Measurements from ENCODE around the gene PPP6R2.
"Not testable (repeated sequence)": the region's sequence is repeated elsewhere in the genome, so short reads cannot be mapped to it uniquely, and the experiment has no call there.

Gene PPP6R2

DNA sequence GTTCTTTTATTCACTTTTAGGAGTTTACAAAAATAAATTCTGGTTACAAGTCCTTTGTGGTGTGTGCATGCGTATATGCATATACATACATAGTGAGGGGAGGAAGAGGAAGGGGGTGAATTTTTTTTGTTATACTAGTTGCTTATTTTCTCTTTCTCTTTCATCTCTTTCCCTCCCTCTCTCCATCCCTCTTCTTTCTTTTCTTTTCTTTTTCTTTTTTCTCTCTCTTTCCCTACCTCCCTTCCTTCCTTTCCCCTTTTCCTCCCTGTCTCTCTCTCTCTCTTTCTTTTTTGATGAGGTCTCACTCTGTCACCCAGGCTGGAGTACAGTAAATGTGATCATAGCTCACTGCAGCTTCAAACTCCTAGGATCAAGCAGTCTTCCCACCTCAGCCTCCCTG lies 14.1 kb downstream of the PPP6R2 start:
- H3K9me3 ChIP-seq (ENCODE audit: insufficient read depth, low read depth, low read length) = no peaks in the 10 kb centered on the region
- no CpG with 5 or more reads among the region's 1 CpG for WGBS

GRCh38 chr22:50357756-50358155 lies 14.6 kb downstream of the PPP6R2 start:
- H3K27ac ChIP-seq (ENCODE audit: low read depth, low read length) = no peak overlapping the region
- H3K4me1 ChIP-seq (ENCODE audit: insufficient read depth, low read length) = no peaks in the 10 kb centered on the region
- H3K27me3 ChIP-seq (ENCODE audit: insufficient read depth, low read length) = no peaks in the 10 kb centered on the region
- peaks cover 8% of the 10 kb centered on the region; the same call in 1 of the 2 replicates for H3K36me3 ChIP-seq (ENCODE audit: insufficient read depth, low read length)
- WGBS = 88% methylated on average over 10 of the region's 10 CpGs
- H3K4me3 ChIP-seq (ENCODE audit: low read length) = no peak overlapping the region
- H3K9ac ChIP-seq (ENCODE audit: low read depth, low read length) = no peak overlapping the region
- no peaks in the 10 kb centered on the region for H3K9me3 ChIP-seq (ENCODE audit: insufficient read depth, low read depth, low read length)

More for the DNA sequence above, 14.1 kb downstream of the PPP6R2 start:
- Histone ChIP-seq H3K27me3 (ENCODE audit: insufficient read depth, low read length) (no peaks in the 10 kb centered on the region), H3K36me3 (ENCODE audit: insufficient read depth, low read length) (peaks cover 11% of the 10 kb centered on the region; the same call in 1 of the 2 replicates), H3K9ac (ENCODE audit: low read depth, low read length) (no peak overlapping the region), H3K4me1 (ENCODE audit: insufficient read depth, low read length) (no peaks in the 10 kb centered on the region), H3K4me3 (ENCODE audit: low read length) (no peak overlapping the region), H3K27ac (ENCODE audit: low read depth, low read length) (no peak overlapping the region)

- Histone ChIP-seq H3K9ac (ENCODE audit: low read depth, low read length) (no peak overlapping the region), H3K27me3 (ENCODE audit: insufficient read depth, low read length) (no peaks in the 10 kb centered on the region), H3K27ac (ENCODE audit: low read depth, low read length) (no peak overlapping the region), H3K4me1 (ENCODE audit: insufficient read depth, low read length) (no peaks in the 10 kb centered on the region), H3K4me3 (ENCODE audit: low read length) (no peak overlapping the region), H3K36me3 (ENCODE audit: insufficient read depth, low read length) (0 out of 2 replicates have a peak, but pooled peaks cover 6% of the 10 kb centered on the region), H3K9me3 (ENCODE audit: insufficient read depth, low read depth, low read length) (no peaks in the 10 kb centered on the region)
- 93% methylated on average over 2 of the region's 2 CpGs for WGBS
These were observed 17.5 kb downstream of the PPP6R2 start for GRCh38 chr22:50360578-50360977.

GRCh38 chr22:50361222-50361621 lies 18.1 kb downstream of the PPP6R2 start:
- WGBS = 94% methylated on average over 5 of the region's 5 CpGs
- Histone ChIP-seq H3K4me3 (ENCODE audit: low read length) (no peak overlapping the region), H3K27ac (ENCODE audit: low read depth, low read length) (no peak overlapping the region), H3K36me3 (ENCODE audit: insufficient read depth, low read length) (0 out of 2 replicates have a peak, but pooled peaks cover 6% of the 10 kb centered on the region), H3K9me3 (ENCODE audit: insufficient read depth, low read depth, low read length) (no peaks in the 10 kb centered on the region), H3K4me1 (ENCODE audit: insufficient read depth, low read length) (no peaks in the 10 kb centered on the region), H3K9ac (ENCODE audit: low read depth, low read length) (no peak overlapping the region), H3K27me3 (ENCODE audit: insufficient read depth, low read length) (no peaks in the 10 kb centered on the region)

GRCh38 chr22:50361688-50362087 lies 18.6 kb downstream of the PPP6R2 start:
- Histone ChIP-seq H3K9ac (ENCODE audit: low read depth, low read length) (no peak overlapping the region), H3K27me3 (ENCODE audit: insufficient read depth, low read length) (no peaks in the 10 kb centered on the region), H3K4me1 (ENCODE audit: insufficient read depth, low read length) (no peaks in the 10 kb centered on the region)

DNA sequence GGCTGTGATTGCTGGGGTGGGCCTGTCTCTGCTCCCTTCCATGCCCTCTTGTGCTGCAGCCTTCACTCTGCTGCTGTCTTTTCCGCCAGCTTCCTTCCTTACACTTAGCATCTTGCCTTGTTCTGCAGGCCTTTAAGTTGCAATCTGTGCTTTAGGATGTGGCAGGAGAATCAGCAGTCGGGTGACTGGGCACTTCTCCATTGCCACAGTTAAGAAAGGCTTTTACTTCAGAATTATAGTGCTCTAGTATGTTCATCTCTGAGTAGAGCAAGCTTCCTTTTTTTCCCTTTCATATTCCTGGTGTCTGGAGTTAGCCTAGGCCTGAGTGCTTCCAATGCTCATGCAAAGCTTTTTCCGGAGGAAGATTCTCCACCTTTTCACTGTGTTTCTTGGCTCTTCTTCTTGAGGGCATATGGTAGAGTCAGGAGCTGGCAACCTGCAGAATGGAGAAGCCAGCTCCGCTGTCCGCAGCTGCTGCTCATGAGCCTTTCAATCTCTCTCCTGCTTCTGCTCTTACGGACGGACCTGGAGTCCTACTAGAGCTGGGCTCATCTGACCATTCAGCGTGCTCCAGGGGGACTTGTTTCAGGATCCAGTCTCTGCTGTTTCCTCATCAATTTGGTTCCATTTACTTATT lies 20.2 kb downstream of the PPP6R2 start:
- H3K4me3 ChIP-seq (ENCODE audit: low read length) = no peak overlapping the region
- 92% methylated on average over 8 of the region's 8 CpGs for WGBS
- no peaks in the 10 kb centered on the region for H3K9me3 ChIP-seq (ENCODE audit: insufficient read depth, low read depth, low read length)
- H3K4me1 ChIP-seq (ENCODE audit: insufficient read depth, low read length) = no peaks in the 10 kb centered on the region
- H3K36me3 ChIP-seq (ENCODE audit: insufficient read depth, low read length) = 0 out of 2 replicates have a peak, but pooled peaks cover 6% of the 10 kb centered on the region
- no peak overlapping the region for H3K9ac ChIP-seq (ENCODE audit: low read depth, low read length)
- H3K27ac ChIP-seq (ENCODE audit: low read depth, low read length) = no peak overlapping the region
- no peaks in the 10 kb centered on the region for H3K27me3 ChIP-seq (ENCODE audit: insufficient read depth, low read length)

More at GRCh38 chr22:50361688-50362087, 18.6 kb downstream of the PPP6R2 start:
- 0 out of 2 replicates have a peak, but pooled peaks cover 6% of the 10 kb centered on the region for H3K36me3 ChIP-seq (ENCODE audit: insufficient read depth, low read length)
- no peak overlapping the region for H3K4me3 ChIP-seq (ENCODE audit: low read length)
- H3K27ac ChIP-seq (ENCODE audit: low read depth, low read length) = no peak overlapping the region
- WGBS = 93% methylated on average over 5 of the region's 5 CpGs
- no peaks in the 10 kb centered on the region for H3K9me3 ChIP-seq (ENCODE audit: insufficient read depth, low read depth, low read length)

DNA sequence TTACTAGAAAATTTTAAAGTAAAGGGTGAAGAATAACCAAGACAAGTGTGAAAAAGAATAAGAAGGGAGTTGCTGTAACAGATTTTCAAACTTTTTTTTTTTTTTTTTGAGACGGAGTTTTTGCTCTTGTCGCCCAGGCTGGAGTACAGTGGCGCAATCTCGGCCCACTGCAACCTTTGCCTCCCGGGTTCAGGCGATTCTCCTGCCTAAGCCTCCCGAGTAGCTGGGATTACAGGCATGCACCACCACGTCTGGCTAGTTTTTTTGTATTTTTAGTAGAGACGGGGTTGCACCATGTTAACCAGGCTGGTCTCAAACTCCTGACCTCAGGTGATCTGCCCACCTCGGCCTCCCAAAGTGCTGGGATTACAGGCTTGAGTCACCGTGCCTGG lies 20.7 kb downstream of the PPP6R2 start:
- H3K36me3 ChIP-seq (ENCODE audit: insufficient read depth, low read length); H3K4me1 ChIP-seq (ENCODE audit: insufficient read depth, low read length); H3K27me3 ChIP-seq (ENCODE audit: insufficient read depth, low read length); H3K27ac ChIP-seq (ENCODE audit: low read depth, low read length); H3K9me3 ChIP-seq (ENCODE audit: insufficient read depth, low read depth, low read length); H3K4me3 ChIP-seq (ENCODE audit: low read length); H3K9ac ChIP-seq (ENCODE audit: low read depth, low read length): not testable (repeated sequence)
- WGBS = 95% methylated on average over 11 of the region's 11 CpGs

GRCh38 chr22:50367778-50368500 lies 24.8 kb downstream of the PPP6R2 start:
- no peaks in the 10 kb centered on the region for H3K27me3 ChIP-seq (ENCODE audit: insufficient read depth, low read length)
- no peaks in the 10 kb centered on the region for H3K9me3 ChIP-seq (ENCODE audit: insufficient read depth, low read depth, low read length)
- H3K9ac ChIP-seq (ENCODE audit: low read depth, low read length) = no peak overlapping the region
- H3K4me3 ChIP-seq (ENCODE audit: low read length) = no peak overlapping the region
- H3K4me1 ChIP-seq (ENCODE audit: insufficient read depth, low read length) = no peaks in the 10 kb centered on the region
- H3K27ac ChIP-seq (ENCODE audit: low read depth, low read length) = no peak overlapping the region
- WGBS = 95% methylated on average over 27 of the region's 27 CpGs
- H3K36me3 ChIP-seq (ENCODE audit: insufficient read depth, low read length) = peaks cover 16% of the 10 kb centered on the region; the same call in 1 of the 2 replicates

GRCh38 chr22:50371101-50371648 lies 28.0 kb downstream of the PPP6R2 start:
- H3K9me3 ChIP-seq (ENCODE audit: insufficient read depth, low read depth, low read length) = no peaks in the 10 kb centered on the region
- H3K9ac ChIP-seq (ENCODE audit: low read depth, low read length) = no peak overlapping the region
- H3K36me3 ChIP-seq (ENCODE audit: insufficient read depth, low read length) = peaks cover 41% of the 10 kb centered on the region; the same call in 1 of the 2 replicates
- H3K27me3 ChIP-seq (ENCODE audit: insufficient read depth, low read length) = no peaks in the 10 kb centered on the region
- no peak overlapping the region for H3K27ac ChIP-seq (ENCODE audit: low read depth, low read length)
- H3K4me3 ChIP-seq (ENCODE audit: low read length) = no peak overlapping the region
- no peaks in the 10 kb centered on the region for H3K4me1 ChIP-seq (ENCODE audit: insufficient read depth, low read length)
- WGBS = 93% methylated on average over 2 of the region's 2 CpGs

DNA sequence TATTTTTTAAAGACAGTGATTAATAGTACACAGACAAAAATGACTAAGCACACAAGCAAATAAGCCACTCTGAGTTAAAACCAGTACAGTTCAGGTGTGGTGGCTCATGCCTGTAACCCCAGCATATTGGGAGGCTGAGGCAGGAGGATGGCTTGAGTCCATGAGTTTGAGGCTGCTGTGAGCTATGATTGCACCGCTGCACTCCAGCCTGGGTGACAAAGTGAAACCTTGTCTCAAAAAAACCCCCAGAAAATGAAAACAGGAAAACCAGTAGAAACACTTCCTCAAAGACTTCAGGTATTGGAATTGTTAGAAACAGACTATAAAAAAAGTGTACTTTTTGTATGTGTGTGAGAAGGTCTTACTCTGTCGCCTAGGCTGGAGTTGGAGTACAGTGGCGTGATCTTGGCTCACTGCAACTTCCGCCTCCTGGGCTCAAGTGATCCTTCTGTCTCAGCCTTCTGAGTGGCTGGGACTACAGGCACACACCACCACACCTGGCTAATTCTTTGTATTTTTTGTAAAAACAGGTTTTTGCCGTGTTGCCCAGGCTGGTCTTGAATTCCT lies 33.0 kb downstream of the PPP6R2 start:
- no peaks in the 10 kb centered on the region for H3K9me3 ChIP-seq (ENCODE audit: insufficient read depth, low read depth, low read length)
- no peak overlapping the region for H3K27ac ChIP-seq (ENCODE audit: low read depth, low read length)
- no peak overlapping the region for H3K9ac ChIP-seq (ENCODE audit: low read depth, low read length)
- H3K27me3 ChIP-seq (ENCODE audit: insufficient read depth, low read length) = no peaks in the 10 kb centered on the region
- H3K4me1 ChIP-seq (ENCODE audit: insufficient read depth, low read length) = no peaks in the 10 kb centered on the region
- no peak overlapping the region for H3K4me3 ChIP-seq (ENCODE audit: low read length)
- peaks cover 58% of the 10 kb centered on the region for H3K36me3 ChIP-seq (ENCODE audit: insufficient read depth, low read length)
- WGBS = 97% methylated on average over 5 of the region's 5 CpGs

DNA sequence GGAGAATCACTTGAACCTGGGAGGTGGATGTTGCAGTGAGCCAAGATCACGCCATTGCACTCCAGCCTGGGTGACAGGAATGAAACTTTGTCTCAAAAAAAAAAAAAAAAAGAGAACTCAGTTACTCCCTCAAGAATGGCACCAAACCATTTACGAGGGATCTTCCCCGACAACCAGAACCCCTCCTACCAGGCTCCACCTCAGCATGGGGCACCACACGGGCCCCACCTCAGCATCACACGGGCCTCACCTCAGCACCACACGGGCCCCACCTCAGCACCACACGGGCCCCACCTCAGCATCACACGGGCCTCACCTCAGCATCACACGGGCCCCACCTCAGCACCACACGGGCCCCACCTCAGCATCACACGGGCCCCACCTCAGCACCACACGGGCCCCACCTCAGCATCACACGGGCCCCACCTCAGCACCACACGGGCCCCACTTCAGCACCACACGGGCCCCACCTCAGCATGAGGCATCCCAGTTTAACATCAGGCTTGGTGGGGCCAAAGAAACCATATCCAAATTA lies 38.0 kb downstream of the PPP6R2 start:
- peaks cover 23% of the 10 kb centered on the region for H3K36me3 ChIP-seq (ENCODE audit: insufficient read depth, low read length)
- not testable (repeated sequence) for H3K9me3 ChIP-seq (ENCODE audit: insufficient read depth, low read depth, low read length); H3K27ac ChIP-seq (ENCODE audit: low read depth, low read length); H3K4me1 ChIP-seq (ENCODE audit: insufficient read depth, low read length); H3K4me3 ChIP-seq (ENCODE audit: low read length); H3K9ac ChIP-seq (ENCODE audit: low read depth, low read length); H3K27me3 ChIP-seq (ENCODE audit: insufficient read depth, low read length)
- 97% methylated on average over 14 of the region's 15 CpGs for WGBS
